GM23338 (cell line): ENCODE measurements around the gene CDCA7. TPM values are rescaled to one million over a fixed set of nuclear protein-coding genes. Genes with fewer than 3 reads are reported as not detected.
A peak's percentile ranks its signal among the peaks of the same experiment; 100 is the strongest.

Source experiments
- ATAC-seq: fragments of 200-7000 bp; cut with Tn5 transposase; 3 replicates; pipeline ENCODE4 v1.9.1; 2020
- DNase-seq: peaks from one replicate; pipeline ENCODE4 v3.0.0-alpha.2; 2015; ENCODE audit warnings: low spot score
- H2AFZ ChIP-seq: fragments of 200-600 bp; sonication (generic); 2 replicates; pipeline ENCODE4 v1.8.0; 2016; ENCODE audit warnings: antibody characterized with exemption, mild to moderate bottlenecking, moderate library complexity
- H3F3A ChIP-seq: fragments of 200-600 bp; sonication (generic); replicated peaks from 2 replicates; pipeline ENCODE4 v1.8.0; 2017; ENCODE audit warnings: antibody characterized with exemption, mixed run types, low read depth
- H3K27ac ChIP-seq: fragments of 200-600 bp; sonication (generic); 2 replicates; pipeline ENCODE4 v1.6.1; 2016; ENCODE audit warnings: low read depth
- H3K27me3 ChIP-seq: fragments of 200-600 bp; sonication (generic); 2 replicates; pipeline ENCODE4 v1.8.0; 2016; ENCODE audit warnings: mild to moderate bottlenecking, mixed run types, moderate library complexity; ENCODE audit not compliant: insufficient read depth
- H3K36me3 ChIP-seq: fragments of 200-600 bp; sonication (generic); 2 replicates; pipeline ENCODE4 v1.8.0; 2016; ENCODE audit warnings: mild to moderate bottlenecking; ENCODE audit not compliant: insufficient read depth
- H3K4me1 ChIP-seq: fragments of 200-600 bp; sonication (generic); 2 replicates; pipeline ENCODE4 v1.8.0; 2016; ENCODE audit warnings: mild to moderate bottlenecking, moderate library complexity; ENCODE audit not compliant: insufficient read depth
- H3K4me2 ChIP-seq: fragments of 200-600 bp; sonication (generic); 2 replicates; pipeline ENCODE4 v1.7.1; 2017; ENCODE audit warnings: mixed run types
- H3K4me3 ChIP-seq: fragments of 200-600 bp; sonication (generic); 2 replicates; pipeline ENCODE4 v1.6.1; 2016; ENCODE audit warnings: mixed run types
- H3K79me2 ChIP-seq: fragments of 200-600 bp; sonication (generic); replicated peaks from 2 replicates; pipeline ENCODE4 v1.8.0; 2017; ENCODE audit warnings: mild to moderate bottlenecking; ENCODE audit not compliant: insufficient read depth
- H3K9me2 ChIP-seq: fragments of 200-600 bp; sonication (generic); 2 replicates; pipeline ENCODE4 v1.8.0; 2017; ENCODE audit not compliant: insufficient read depth
- H4K20me1 ChIP-seq: fragments of 200-600 bp; sonication (generic); replicated peaks from 2 replicates; pipeline ENCODE4 v1.8.0; 2017; ENCODE audit warnings: mild to moderate bottlenecking; ENCODE audit not compliant: insufficient read depth
- H3K27ac Mint-ChIP-seq: 2 replicates; pipeline ENCODE4 v1.8.0; 2020; ENCODE audit warnings: inconsistent platforms, mild to moderate bottlenecking, moderate library complexity, mixed read lengths
- H3K27me3 Mint-ChIP-seq: 3 replicates; pipeline ENCODE4 v1.8.0; 2022; ENCODE audit warnings: low read depth, mild to moderate bottlenecking, moderate library complexity, mixed read lengths, inconsistent platforms; ENCODE audit not compliant: insufficient read depth, poor library complexity
- H3K36me3 Mint-ChIP-seq: 3 replicates; pipeline ENCODE4 v1.8.0; 2021; ENCODE audit warnings: low read depth, mild to moderate bottlenecking, inconsistent platforms, moderate library complexity, mixed read lengths
- H3K4me1 Mint-ChIP-seq: 3 replicates; pipeline ENCODE4 v1.8.0; 2020; ENCODE audit warnings: mild to moderate bottlenecking, inconsistent platforms, mixed read lengths
- H3K4me3 Mint-ChIP-seq: 3 replicates; pipeline ENCODE4 v1.8.0; 2021; ENCODE audit warnings: moderate library complexity, mild to moderate bottlenecking, inconsistent platforms, mixed read lengths
- H3K9me3 Mint-ChIP-seq: 3 replicates; pipeline ENCODE4 v1.8.0; 2020; ENCODE audit warnings: moderate library complexity, mild to moderate bottlenecking, inconsistent platforms, mixed read lengths
- CREB1 ChIP-seq: fragments of 250-450 bp; sonication (Bioruptor Pico); IDR thresholded peaks from 2 replicates; pipeline ENCODE4 v1.5.0; 2020; ENCODE audit warnings: low read depth, mild to moderate bottlenecking, moderate library complexity
- CTCF ChIP-seq, 2 experiments: fragments of 200-600 bp in 1 of 2; sonication (generic) in 1 of 2; conservative IDR thresholded peaks; 2 replicates each; pipeline versions ENCODE4 v1.5.1 to v1.6.1; 2016 to 2017; ENCODE audit warnings: antibody characterized with exemption in 2 of 2, low read depth in 2 of 2, mild to moderate bottlenecking in 2 of 2, moderate library complexity in 1 of 2
- ETS1 ChIP-seq: IDR thresholded peaks from 2 replicates; pipeline ENCODE4 v1.6.1; 2016; ENCODE audit warnings: antibody characterized with exemption
- EZH2phosphoT487 ChIP-seq: fragments of 200-600 bp; sonication (generic); IDR thresholded peaks from one replicate; pipeline ENCODE4 v1.8.1; 2018; ENCODE audit warnings: antibody characterized with exemption; ENCODE audit not compliant: unreplicated experiment
- NANOG ChIP-seq: IDR thresholded peaks from 2 replicates; pipeline ENCODE4 v1.6.1; 2016; ENCODE audit warnings: antibody characterized with exemption, borderline replicate concordance
- POLR2AphosphoS5 ChIP-seq: IDR thresholded peaks from 2 replicates; pipeline ENCODE4 v1.6.1; 2016; ENCODE audit warnings: antibody characterized with exemption, low read depth
- REST ChIP-seq: IDR thresholded peaks from one replicate; pipeline ENCODE4 v1.6.1; 2018; ENCODE audit warnings: antibody characterized with exemption; ENCODE audit not compliant: unreplicated experiment
- ZNF331 ChIP-seq: fragments of 250-450 bp; sonication (Bioruptor Pico); IDR thresholded peaks from 2 replicates; pipeline ENCODE4 v1.5.0; 2020; ENCODE audit warnings: low read depth, mild to moderate bottlenecking, moderate library complexity
- ZNF462 ChIP-seq: fragments of 250-450 bp; sonication (Bioruptor Pico); IDR thresholded peaks from 2 replicates; pipeline ENCODE4 v1.5.0; 2020; ENCODE audit warnings: mild to moderate bottlenecking, moderate library complexity
- polyA plus RNA-seq: library from polyadenylated mRNA; unstranded; fragments of >200 nt; fragmentation: Nextera tagmentation; extraction: Ambion mirVana; gene quantifications from 2 replicates; pipeline ENCODE4 v1.2.1, GENCODE V29; 2016
- total RNA-seq: library from RNA; depleted of rRNA; stranded (reverse); fragments of >200 nt; shearing (Covaris generic); gene quantifications from 2 replicates; pipeline ENCODE4 v1.2.3, GENCODE V29; 2014

CDCA7 gene
- total and polyA plus RNA-seq, 2 experiments from 2014 or later, result 63.7 to 95.5 TPM

- TF ChIP-seq REST, result no peak
- no peak for TF ChIP-seq ZNF331 (CRISPR knock-in tag)
- no peak for TF ChIP-seq ETS1
- TF ChIP-seq CREB1 (CRISPR knock-in tag), result no peak
- TF ChIP-seq NANOG, result no peak
- TF ChIP-seq CTCF (conservative IDR thresholded peaks at IDR 0.05; ENCODE audit: low read depth in 2 of 2), result no peak
Observed at GRCh38 chr2:173404841-173405750, 50.4 kb downstream of the CDCA7 start (continued).

DNA sequence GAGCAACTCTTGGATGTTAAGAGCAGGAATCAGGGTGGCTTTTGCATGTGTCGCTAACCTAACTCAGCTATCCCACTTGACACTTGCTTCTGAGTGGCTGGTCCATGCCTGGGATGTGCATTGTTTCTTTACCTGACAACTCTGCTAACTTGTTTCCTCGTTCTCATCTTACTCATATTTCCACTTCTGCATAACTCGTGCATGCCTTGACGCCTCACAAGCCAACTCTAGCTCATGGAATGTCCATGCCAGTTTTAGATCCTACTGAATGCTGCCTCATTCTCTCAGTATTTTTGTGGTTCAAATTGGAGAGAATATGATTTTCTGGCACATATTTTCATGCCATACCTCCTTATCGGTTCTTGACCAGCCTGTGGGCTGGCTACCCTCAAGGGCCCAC is 52.5 kb downstream of the CDCA7 start:
- Histone ChIP-seq H3K4me3 (no peak overlapping the region), H3F3A (no peaks in the 10 kb centered on the region), H3K4me1 (peaks cover 4% of the 10 kb centered on the region; the same call in 1 of the 2 replicates), H3K27ac (no peak overlapping the region), H2AFZ (0 out of 2 replicates have a peak overlapping the region, but pooled peaks have one; percentile 10), H3K9me2 (no peaks in the 10 kb centered on the region), H3K36me3 (no peaks in the 10 kb centered on the region), H3K27me3 (no peaks in the 10 kb centered on the region; the same call in 1 of the 2 replicates), H3K4me2 (no peak overlapping the region), H3K79me2 (no peaks in the 10 kb centered on the region), H4K20me1 (no peaks in the 10 kb centered on the region)
- H3K9me3 Mint-ChIP-seq, result no peaks in the 10 kb centered on the region
- H3K4me1 Mint-ChIP-seq, result peaks cover 4% of the 10 kb centered on the region; the same call in 2 of the 3 replicates
- DNase-seq (no peak), ATAC-seq (no peak)
- H3K36me3 Mint-ChIP-seq, result no peaks in the 10 kb centered on the region
- no peak overlapping the region for H3K27ac Mint-ChIP-seq
- H3K4me3 Mint-ChIP-seq, result no peak overlapping the region
- H3K27me3 Mint-ChIP-seq, result peaks cover 4% of the 10 kb centered on the region
- TF ChIP-seq ZNF331 (CRISPR knock-in tag), result no peak
- no peak for TF ChIP-seq ETS1
- TF ChIP-seq EZH2phosphoT487, result no peak
- TF ChIP-seq POLR2AphosphoS5, result no peak
- TF ChIP-seq CREB1 (CRISPR knock-in tag), result no peak
- no peak for TF ChIP-seq ZNF462 (CRISPR knock-in tag)
